ENCODE results near the gene TLX2. TPM values are rescaled to one million over a fixed set of nuclear protein-coding genes. Genes with fewer than 3 reads are reported as not detected.

The TLX2 gene
- total and polyA plus RNA-seq, 2 of the 8 experiments (the other 6 are each of a cell fraction or from before 2014, with no cell fraction given) = 0.06 to 0.17 TPM

DNA sequence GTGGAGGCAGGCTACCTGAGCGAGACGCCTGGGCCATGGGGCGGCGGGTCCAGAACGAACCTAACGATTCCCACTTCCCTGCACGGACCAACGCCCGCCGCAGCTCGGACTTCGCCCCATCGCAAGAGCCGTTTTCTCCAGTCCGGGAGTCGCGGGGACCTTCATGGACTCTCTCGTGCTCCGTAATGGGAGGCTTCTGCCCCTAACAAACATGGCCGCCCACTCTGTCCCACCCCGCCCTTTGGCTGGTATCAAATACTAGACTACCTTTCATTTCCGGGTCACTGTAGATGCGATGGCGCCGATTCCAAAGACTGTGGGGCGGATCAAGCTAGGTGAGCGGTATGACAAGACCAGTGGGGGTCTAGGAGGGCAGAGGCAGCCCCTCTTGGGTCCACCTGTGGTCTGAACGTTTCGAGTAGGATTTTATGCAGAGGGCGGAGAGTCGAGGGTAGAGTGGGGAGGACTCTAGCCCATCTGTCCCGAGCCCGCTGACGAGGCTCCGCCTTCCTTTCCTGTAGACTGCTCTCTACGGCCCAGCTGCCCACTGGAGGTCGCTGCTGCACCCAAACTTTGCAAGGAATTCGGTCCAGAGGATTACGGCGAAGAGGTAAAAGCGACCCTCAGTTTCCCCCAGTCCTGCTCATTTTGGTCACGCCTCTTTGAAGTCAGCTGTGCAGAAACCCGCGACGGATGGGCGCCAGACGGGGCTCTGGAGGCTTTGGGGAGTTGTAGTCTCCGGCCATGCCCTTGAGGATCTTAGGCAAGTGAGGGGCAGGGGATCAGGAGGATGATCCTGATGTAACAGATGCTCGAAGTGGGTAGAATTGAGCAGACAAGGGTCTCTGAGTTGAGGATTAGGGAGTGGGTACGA lies 31.2 kb upstream of the TLX2 start, which contains the start of the genes CCDC142 and TTC31 (continued):
- TF ChIP-seq POU5F1 (IDR thresholded peaks at IDR 0.05; ENCODE audit: low read depth, low read length) = no peak
- TF ChIP-seq GABPA (IDR thresholded peaks at IDR 0.05; ENCODE audit: borderline replicate concordance, insufficient read depth, low read length) = peak; percentile 80
- TF ChIP-seq POLR2AphosphoS5 (IDR thresholded peaks at IDR 0.05; ENCODE audit: low read depth, low read length) = peak; percentile 73; the same call in 1 of the 2 replicates
- TF ChIP-seq CBX8 (IDR thresholded peaks at IDR 0.05; ENCODE audit: borderline replicate concordance, low read depth, low read length) = no peak
- no peak for TF ChIP-seq EZH2 (IDR thresholded peaks at IDR 0.05; ENCODE audit: low read depth, low read length, severe bottlenecking)
- TF ChIP-seq SIX5 (IDR thresholded peaks at IDR 0.05; ENCODE audit: low read depth, low read length) = peak; percentile 44
- no peak for TF ChIP-seq BCL11A (IDR thresholded peaks at IDR 0.05; ENCODE audit: low read depth in 2 of 2, low read length in 2 of 2)
- peak; percentile 96 for TF ChIP-seq NANOG (IDR thresholded peaks at IDR 0.05; ENCODE audit: insufficient read depth, low read depth, low read length, poor library complexity, severe bottlenecking)
- TF ChIP-seq KDM1A (IDR thresholded peaks at IDR 0.05; ENCODE audit: borderline replicate concordance, low read length) = no peak
- no peak for TF ChIP-seq RXRA (IDR thresholded peaks at IDR 0.05; ENCODE audit: insufficient read depth, low read depth, low read length)
- TF ChIP-seq NRF1 (IDR thresholded peaks at IDR 0.05; ENCODE audit: low read depth, low read length) = no peak
- no peak for TF ChIP-seq CBX5 (IDR thresholded peaks at IDR 0.05; ENCODE audit: low read depth, low read length)
- peak; percentile 79 to 85 for TF ChIP-seq RAD21 (IDR thresholded peaks at IDR 0.05 in 1 of 2, conservative IDR thresholded peaks at IDR 0.05 in 1 of 2; ENCODE audit: low read depth in 2 of 2, low read length in 2 of 2)
- no peak for TF ChIP-seq SRF (IDR thresholded peaks at IDR 0.05; ENCODE audit: low read depth, low read length)
- no peak for TF ChIP-seq SP2 (IDR thresholded peaks at IDR 0.05; ENCODE audit: low read length)
- no peak for TF ChIP-seq GTF2F1 (IDR thresholded peaks at IDR 0.05; ENCODE audit: borderline replicate concordance, low read depth, low read length)
- 0 out of 2 replicates have a peak, but pooled peaks have one; percentile 63 for TF ChIP-seq SP4 (IDR thresholded peaks at IDR 0.05; ENCODE audit: low read length)
- peak in 1 of 2 experiments; percentile 87; a peak in 2 of 4 replicates for TF ChIP-seq HDAC2 (IDR thresholded peaks at IDR 0.05; ENCODE audit: borderline replicate concordance in 1 of 2, low read depth in 2 of 2, low read length in 2 of 2)
- peak; percentile 71 for TF ChIP-seq CREB1 (IDR thresholded peaks at IDR 0.05)
- TF ChIP-seq SIRT6 (IDR thresholded peaks at IDR 0.05; ENCODE audit: low read length) = no peak
- no peak for TF ChIP-seq FOSL1 (IDR thresholded peaks at IDR 0.05; ENCODE audit: insufficient read depth, low read depth, low read length)
- TF ChIP-seq HDAC6 (IDR thresholded peaks at IDR 0.05; ENCODE audit: low read depth, low read length) = no peak
- TF ChIP-seq CHD1 (IDR thresholded peaks at IDR 0.05; ENCODE audit: low read depth, low read length) = no peak
- peak; percentile 74 for TF ChIP-seq TAF1 (IDR thresholded peaks at IDR 0.05; ENCODE audit: low read depth, low read length)
- TF ChIP-seq TCF12 (IDR thresholded peaks at IDR 0.05; ENCODE audit: low read depth, low read length) = no peak

Data from H1 (cell line).